ENCODE results near the gene CXorf58.
A peak's percentile ranks its signal among the peaks of the same experiment; 100 is the strongest.
"Not testable (repeated sequence)": the region's sequence is repeated elsewhere in the genome, so short reads cannot be mapped to it uniquely, and the experiment has no call there.

Gene CXorf58

GRCh38 chrX:23953908-23954269 is 46.1 kb downstream of the CXorf58 start:
- no peak for DNase-seq (ENCODE audit: low read depth)
- no peak overlapping the region for H3K4me3 ChIP-seq (ENCODE audit: low read length)
- no peak for TF ChIP-seq CTCF (conservative IDR thresholded peaks at IDR 0.05; ENCODE audit: low read depth, low read length)

- no peak overlapping the region for H3K4me3 ChIP-seq (ENCODE audit: low read length)
- no peak for DNase-seq (ENCODE audit: low read depth)
- TF ChIP-seq CTCF (conservative IDR thresholded peaks at IDR 0.05; ENCODE audit: low read depth, low read length): no peak
Observed at GRCh38 chrX:23954396-23954795, 46.6 kb downstream of the CXorf58 start.

- no peak for TF ChIP-seq CTCF (conservative IDR thresholded peaks at IDR 0.05; ENCODE audit: low read depth, low read length)
- no peak for DNase-seq (ENCODE audit: low read depth)
- no peak overlapping the region for H3K4me3 ChIP-seq (ENCODE audit: low read length)
Observed at GRCh38 chrX:23959781-23960180, 52.0 kb downstream of the CXorf58 start.

- no peak for TF ChIP-seq CTCF (conservative IDR thresholded peaks at IDR 0.05; ENCODE audit: low read depth, low read length)
- no peak overlapping the region for H3K4me3 ChIP-seq (ENCODE audit: low read length)
- DNase-seq (ENCODE audit: low read depth): no peak
Observed at GRCh38 chrX:23964191-23964590, 56.4 kb downstream of the CXorf58 start.

GRCh38 chrX:23965630-23966029 is 57.8 kb downstream of the CXorf58 start:
- not testable (repeated sequence) for DNase-seq (ENCODE audit: low read depth); H3K4me3 ChIP-seq (ENCODE audit: low read length)

GRCh38 chrX:23978491-23978890 is 70.7 kb downstream of the CXorf58 start:
- no peak for TF ChIP-seq CTCF (conservative IDR thresholded peaks at IDR 0.05; ENCODE audit: low read depth, low read length)
- no peak overlapping the region for H3K4me3 ChIP-seq (ENCODE audit: low read length)
- no peak for DNase-seq (ENCODE audit: low read depth)

- peak; percentile 10 for DNase-seq (ENCODE audit: low read depth)
- no peak for TF ChIP-seq CTCF (conservative IDR thresholded peaks at IDR 0.05; ENCODE audit: low read depth, low read length)
Observed at GRCh38 chrX:23980011-23980441, 72.2 kb downstream of the CXorf58 start.

GRCh38 chrX:23981222-23981621 is 73.4 kb downstream of the CXorf58 start:
- TF ChIP-seq CTCF (conservative IDR thresholded peaks at IDR 0.05; ENCODE audit: low read depth, low read length): no peak
- DNase-seq (ENCODE audit: low read depth): no peak
- H3K4me3 ChIP-seq (ENCODE audit: low read length): no peak overlapping the region

More at GRCh38 chrX:23980011-23980441, 72.2 kb downstream of the CXorf58 start:
- no peak overlapping the region for H3K4me3 ChIP-seq (ENCODE audit: low read length)

Data from retinal pigment epithelial cell (primary cell).